K562 (cell line): ENCODE measurements around the gene HSD17B12. TPM values are rescaled to one million over a fixed set of nuclear protein-coding genes. Genes with fewer than 3 reads are reported as not detected.

Experiments
- ATAC-seq: fragments of 200-7000 bp; cut with Tn5 transposase; 3 replicates; pipeline ENCODE4 v1.9.1; 2020; ENCODE audit warnings: moderate library complexity
- BruUV-seq: library from RNA; stranded (reverse); fragments of 400-500 nt; replicated peaks from 2 replicates; lab custom pipeline; 2021; lab: Mats Ljungman, UMichigan
- CTCF ChIA-PET: fragments of 300-600 bp; formaldehyde crosslinking; extraction: SDS; loops from one replicate; lab custom pipeline; 2021; ENCODE audit warnings: low intra/inter-chr PET ratio; lab: Yijun Ruan, JAX
- POLR2A ChIA-PET: fragments of 300-600, 350-650 bp; sonication (Branson Sonifier 250); formaldehyde crosslinking; extraction: SDS; loops from one replicate; lab custom pipeline; 2021; ENCODE audit warnings: antibody characterized with exemption, inconsistent platforms; lab: Yijun Ruan, JAX
- DNase-seq, 4 experiments: peaks; one replicate each; pipeline versions ENCODE4 v3.0.0 to v3.0.0-alpha.2; 2011 to 2018; ENCODE audit warnings: low spot score in 3 of 4, mixed read lengths in 3 of 4; ENCODE audit errors: extremely low read depth in 1 of 4
- FAIRE-seq: peaks from 2 replicates; lab custom pipeline; 2011; peaks lifted over from hg19 to GRCh38; lab: Jason Lieb, UNC
- H2AFZ ChIP-seq: 2 replicates; pipeline ENCODE4 v1.6.0; 2011; ENCODE audit warnings: low read depth, low read length, control low read depth, inconsistent platforms
- H3K27ac ChIP-seq: fragments of 200-600 bp; 3 replicates; pipeline ENCODE4 v1.8.0; 2011; ENCODE audit warnings: low read depth, mild to moderate bottlenecking, control low read depth, inconsistent platforms, low read length, moderate library complexity, mixed read lengths; ENCODE audit errors: extremely low read depth
- H3K27me3 ChIP-seq, 2 experiments: fragments of 300-600 bp in 1 of 2; 2 replicates in 1 of 2; 3 replicates in 1 of 2; pipeline versions ENCODE4 v1.6.0 to v1.8.0; 2011; ENCODE audit warnings: inconsistent platforms in 2 of 2, low read length in 2 of 2, mild to moderate bottlenecking in 1 of 2, mixed read lengths in 1 of 2, moderate library complexity in 1 of 2; ENCODE audit not compliant: control insufficient read depth in 2 of 2, insufficient read depth in 2 of 2
- H3K36me3 ChIP-seq: fragments of 300-600 bp; 3 replicates; pipeline ENCODE4 v1.8.0; 2011; ENCODE audit warnings: mild to moderate bottlenecking, low read length, inconsistent platforms; ENCODE audit not compliant: control insufficient read depth, insufficient read depth
- H3K4me1 ChIP-seq, 2 experiments: fragments of 200-600 bp in 1 of 2; replicated peaks in 1 of 2; 2 replicates in 1 of 2; 3 replicates in 1 of 2; pipeline versions ENCODE4 v1.5.1 to v1.8.0; 2011; ENCODE audit warnings: inconsistent platforms in 2 of 2, low read length in 2 of 2, mild to moderate bottlenecking in 1 of 2, mixed read lengths in 1 of 2, moderate library complexity in 1 of 2; ENCODE audit not compliant: control insufficient read depth in 2 of 2, insufficient read depth in 2 of 2
- H3K4me2 ChIP-seq: 2 replicates; pipeline ENCODE4 v1.6.1; 2011; ENCODE audit warnings: low read length, control low read depth, inconsistent platforms, mixed read lengths; ENCODE audit not compliant: insufficient read depth
- H3K4me3 ChIP-seq: fragments of 200-600 bp; sonication (generic), shearing (Covaris generic); 2 replicates; pipeline ENCODE4 v1.5.1; 2016; ENCODE audit warnings: control low read depth, inconsistent platforms
- H3K79me2 ChIP-seq: fragments of 200-600 bp; 3 replicates; pipeline ENCODE4 v1.8.0; 2011; ENCODE audit warnings: low read length, inconsistent platforms; ENCODE audit not compliant: control insufficient read depth, insufficient read depth
- H3K9ac ChIP-seq, 2 experiments: 2 replicates each; pipeline versions ENCODE4 v1.6.0 to v1.6.1; 2011; ENCODE audit warnings: low read depth in 2 of 2, low read length in 2 of 2, control low read depth in 1 of 2, inconsistent platforms in 1 of 2, mild to moderate bottlenecking in 1 of 2, mixed read lengths in 1 of 2; ENCODE audit not compliant: insufficient read depth in 1 of 2
- H3K9me1 ChIP-seq: one replicate; pipeline ENCODE4 v1.6.0; 2011; ENCODE audit warnings: inconsistent platforms, mild to moderate bottlenecking, low read length, moderate library complexity; ENCODE audit not compliant: control insufficient read depth, insufficient read depth
- H3K9me3 ChIP-seq: replicated peaks from 2 replicates; pipeline ENCODE4 v1.5.1; 2011; ENCODE audit warnings: low read depth, low read length, inconsistent platforms; ENCODE audit not compliant: control insufficient read depth, insufficient read depth
- H4K20me1 ChIP-seq: replicated peaks from 2 replicates; pipeline ENCODE4 v1.6.1; 2011; ENCODE audit warnings: low read length, inconsistent platforms, mixed read lengths; ENCODE audit not compliant: control insufficient read depth, insufficient read depth
- CBFB ChIP-seq: sonication (generic); formaldehyde crosslinking; IDR thresholded peaks from 2 replicates; pipeline ENCODE4 v1.4.0; 2020; ENCODE audit warnings: mild to moderate bottlenecking, missing genetic modification reagents
- CXXC5 ChIP-seq: fragments of 250-450 bp; sonication (Bioruptor Pico); IDR thresholded peaks from 2 replicates; pipeline ENCODE4 v1.8.0; 2022; ENCODE audit warnings: inconsistent platforms, mild to moderate bottlenecking, moderate library complexity
- ESRRB ChIP-seq: fragments of 250-450 bp; sonication (Bioruptor Pico); IDR thresholded peaks from 2 replicates; pipeline ENCODE4 v1.5.0; 2020; ENCODE audit warnings: mild to moderate bottlenecking, moderate library complexity, borderline replicate concordance
- POLR3G ChIP-seq: IDR thresholded peaks from 2 replicates; pipeline ENCODE4 v1.6.1; 2011; ENCODE audit not compliant: insufficient read length, insufficient replicate concordance; ENCODE audit errors: extremely low read depth
- SRSF9 ChIP-seq: fragments of 200-400 bp; formaldehyde crosslinking; IDR thresholded peaks from 2 replicates; pipeline ENCODE4 v1.6.1; 2017; ENCODE audit warnings: low read depth, low read length, borderline replicate concordance
- STAT5B ChIP-seq: fragments of 250-450 bp; sonication (Bioruptor Pico); IDR thresholded peaks from 2 replicates; pipeline ENCODE4 v1.8.0; 2021; ENCODE audit warnings: mild to moderate bottlenecking, inconsistent platforms
- THRB ChIP-seq: fragments of 450-650 bp; formaldehyde crosslinking; conservative IDR thresholded peaks from 2 replicates; pipeline ENCODE4 v1.4.0; 2022; ENCODE audit warnings: mild to moderate bottlenecking, missing genetic modification characterization
- VEZF1 ChIP-seq: fragments of 200-800 bp; sonication (Bioruptor generic); IDR thresholded peaks from 2 replicates; pipeline ENCODE4 v1.6.1; 2017; ENCODE audit warnings: missing genetic modification characterization, missing compliant biosample characterization
- ZBTB33 ChIP-seq: sonication (generic); formaldehyde crosslinking; IDR thresholded peaks from 2 replicates; pipeline ENCODE4 v1.8.1; 2023; ENCODE audit warnings: mild to moderate bottlenecking, missing genetic modification reagents
- ZC3H8 ChIP-seq: fragments of 450-650 bp; IDR thresholded peaks from 2 replicates; pipeline ENCODE4 v1.6.1; 2017
- ZFPM2 ChIP-seq: fragments of 250-450 bp; sonication (Bioruptor Pico); IDR thresholded peaks from 2 replicates; pipeline ENCODE4 v1.5.1; 2022; ENCODE audit warnings: mild to moderate bottlenecking
- ZNF197 ChIP-seq: fragments of 200-800 bp; sonication (Bioruptor generic); IDR thresholded peaks from 2 replicates; pipeline ENCODE4 v1.6.1; 2016; ENCODE audit warnings: low read depth, missing genetic modification characterization, missing compliant biosample characterization
- ZNF280A ChIP-seq: fragments of 450-650 bp; IDR thresholded peaks from 2 replicates; pipeline ENCODE4 v1.6.1; 2018; ENCODE audit warnings: mild to moderate bottlenecking, low read depth; ENCODE audit not compliant: partially characterized antibody
- ZNF316 ChIP-seq: fragments of 450-650 bp; IDR thresholded peaks from 2 replicates; pipeline ENCODE4 v1.6.1; 2016
- WGBS: fragments of 100-300 bp; shearing (Covaris generic); methylation state at CpG from one replicate; pipeline ENCODE4 v1.1.6; 2016; ENCODE audit warnings: low coverage, mixed read lengths; ENCODE audit not compliant: insufficient coverage; ENCODE audit errors: missing lambda C conversion rate; 5-methylcytosine and 5-hydroxymethylcytosine counted together
- in situ Hi-C: fragments of 300-500 bp; cut with MboI; formaldehyde crosslinking; loops from 4 replicates; pipeline ENCODE4 v1.15.0; 2018; ENCODE audit warnings: inconsistent platforms, mixed read lengths
- intact Hi-C: fragments of 100-400 bp; cut with micrococcal nuclease; formaldehyde crosslinking; loops from 2 replicates; pipeline ENCODE4 v1.14.2; 2022
- polyA plus RNA-seq, 8 experiments: library from polyadenylated mRNA; depleted of rRNA in 4 of 8; stranded (reverse) in 5 of 8; unstranded in 3 of 8; fragments of >200 nt; fragmentation: Nextera tagmentation in 2 of 8; fragmentation: Illumina TruSeq in 1 of 8; extraction: Ambion mirVana in 2 of 8; extraction: Trizol in 1 of 8; gene quantifications; 2 replicates each; pipeline versions ENCODE4 v1.2.1 to v1.2.3, GENCODE V29; 2011 to 2014; ENCODE audit warnings: inconsistent platforms in 1 of 8, missing spikeins in 1 of 8
- total RNA-seq, 7 experiments: library from RNA; depleted of rRNA in 6 of 7; stranded (reverse); fragments of >200 nt in 6 of 7; fragmentation: Illumina TruSeq in 2 of 7; extraction: Trizol in 2 of 7; gene quantifications; 2 replicates each; pipeline versions ENCODE4 v1.2.1 to v1.2.3, GENCODE V29; 2011 to 2021; ENCODE audit warnings: low replicate concordance in 1 of 7

HSD17B12 gene
- total and polyA plus RNA-seq, 9 of the 15 experiments (the other 6 are each of a cell fraction or from before 2014, with no cell fraction given), result 9.1 to 34.5 (median 23.3) TPM

GRCh38 chr11:43734256-43734655 is 53.7 kb downstream of the HSD17B12 start (continued):
- TF ChIP-seq VEZF1 (CRISPR knock-in tag) (no peak), THRB (CRISPR knock-in tag) (no peak), ZNF197 (no peak), ZC3H8 (no peak), POLR3G (no peak), ZNF280A (no peak)

GRCh38 chr11:43735115-43735514 is 54.6 kb downstream of the HSD17B12 start:
- Histone ChIP-seq H3K27me3 (no peaks in the 10 kb centered on the region), H3K9me3 (no peaks in the 10 kb centered on the region), H3K4me2 (no peak overlapping the region), H3K4me3 (no peak overlapping the region), H3K4me1 (peaks cover 4 to 42% of the 10 kb centered on the region in 2 experiments; a peak in 4 of 5 replicates), H3K36me3 (peaks cover 5% of the 10 kb centered on the region; the same call in 1 of the 3 replicates), H3K9me1 (no peaks in the 10 kb centered on the region), H2AFZ (no peak overlapping the region), H3K79me2 (peaks cover 12% of the 10 kb centered on the region; the same call in 1 of the 3 replicates), H3K9ac (no peak overlapping the region), H4K20me1 (no peaks in the 10 kb centered on the region), H3K27ac (no peak overlapping the region)
- no peak for FAIRE-seq
- ChIA-PET CTCF (no interaction called here), POLR2A (no interaction called here)
- WGBS, result 94% methylated on average over 1 of the region's 1 CpG
- intact Hi-C loops (no loop called here), in situ Hi-C loops (no loop called here)
- no peak for ATAC-seq
- no TSS peak for BruUV-seq
- DNase-seq, result no peak
- TF ChIP-seq CBFB (CRISPR knock-in tag) (no peak), ESRRB (CRISPR knock-in tag) (no peak), CXXC5 (CRISPR knock-in tag) (no peak), ZFPM2 (no peak), ZNF316 (no peak), STAT5B (no peak), ZBTB33 (CRISPR knock-in tag) (no peak), SRSF9 (no peak), VEZF1 (CRISPR knock-in tag) (no peak)
